Psoas muscle (tissue), 8 donors: ENCODE measurements around the gene RFK. TPM values are rescaled to one million over a fixed set of nuclear protein-coding genes. Genes with fewer than 3 reads are reported as not detected.

Experiments
- ATAC-seq, 4 donors: fragments of 200-7000 bp; cut with Tn5 transposase; one replicate each; pipeline ENCODE4 v1.9.1; 2020; ENCODE audit warnings: moderate library complexity in 3 of 4, mild to moderate bottlenecking in 2 of 4
- DNase-seq, 2 donors: peaks; one replicate each; pipeline ENCODE4 v3.0.0-alpha.2; 2020
- H3K27ac ChIP-seq: fragments of 200-600 bp; one replicate; pipeline ENCODE4 v1.8.0; 2022
- H3K27me3 ChIP-seq, 3 donors: fragments of 200-600 bp in 1 of 3; one replicate each; pipeline versions ENCODE4 v1.6.1 to v1.8.0; 2013 to 2022; ENCODE audit warnings: low read length in 2 of 3, mild to moderate bottlenecking in 2 of 3, moderate library complexity in 1 of 3; ENCODE audit not compliant: insufficient read depth in 3 of 3
- H3K36me3 ChIP-seq, 2 donors: fragments of 200-600 bp in 1 of 2; one replicate each; pipeline versions ENCODE4 v1.6.1 to v1.8.0; 2013 to 2022; ENCODE audit warnings: low read depth in 1 of 2, mild to moderate bottlenecking in 1 of 2, moderate library complexity in 1 of 2; ENCODE audit not compliant: insufficient read depth in 1 of 2
- H3K4me1 ChIP-seq: fragments of 200-600 bp; one replicate; pipeline ENCODE4 v1.8.0; 2022
- H3K4me3 ChIP-seq: fragments of 200-600 bp; one replicate; pipeline ENCODE4 v1.8.0; 2022; ENCODE audit warnings: mild to moderate bottlenecking
- H3K9me3 ChIP-seq: fragments of 200-600 bp; one replicate; pipeline ENCODE4 v1.8.0; 2022
- CTCF ChIP-seq: fragments of 200-600 bp; IDR thresholded peaks from one replicate; pipeline ENCODE4 v1.8.0; 2022; ENCODE audit warnings: antibody characterized with exemption
- WGBS, 3 donors: extraction: QIAGEN DNeasy Blood & Tissue Kit; methylation state at CpG; one replicate each; pipeline versions ENCODE4 v1.1.6 to v1.1.7; 2013; 5-methylcytosine and 5-hydroxymethylcytosine counted together
- intact Hi-C, 2 donors: fragments of 100-400 bp; cut with DNase I; formaldehyde crosslinking; loops; one replicate each; pipeline versions ENCODE4 v1.11.0 to v1.14.2; 2022
- polyA plus RNA-seq, 3 donors: library from polyadenylated mRNA; stranded (reverse); fragments of 200-250 nt; gene quantifications; one replicate each; pipeline ENCODE4 v1.2.3, GENCODE V29; 2013
- total RNA-seq, 4 donors: library from RNA; stranded (reverse); fragmentation: NEBNext Ultra II Directional in 2 of 4; extraction: Animal tissue kit (Norgen Biotek cat#: 25700) in 2 of 4; gene quantifications; one replicate each; pipeline versions ENCODE4 v1.2.1 to v1.2.4, GENCODE V29; 2021 to 2023
- donor health status: healthy with polysubstance abuse.
- donor health status: DM: no; HTN: no; CAD: no; lungs with moderate emphysema.
- donor health status: Bipolar disorder and iron deficiency.
- donor health status: healthy.
- donor health status: DM: yes; HTN: yes; CAD: no.
- donor health status: DM: no; HTN: no; CAD: no.
- donor health status: DM: no; HTN: no; CAD: no.
- donor health status: DM: yes; HTN: yes; CAD: no.

Gene RFK
- total and polyA plus RNA-seq, 7 donors: 12.1 to 28.0 (median 15.4) TPM

DNA sequence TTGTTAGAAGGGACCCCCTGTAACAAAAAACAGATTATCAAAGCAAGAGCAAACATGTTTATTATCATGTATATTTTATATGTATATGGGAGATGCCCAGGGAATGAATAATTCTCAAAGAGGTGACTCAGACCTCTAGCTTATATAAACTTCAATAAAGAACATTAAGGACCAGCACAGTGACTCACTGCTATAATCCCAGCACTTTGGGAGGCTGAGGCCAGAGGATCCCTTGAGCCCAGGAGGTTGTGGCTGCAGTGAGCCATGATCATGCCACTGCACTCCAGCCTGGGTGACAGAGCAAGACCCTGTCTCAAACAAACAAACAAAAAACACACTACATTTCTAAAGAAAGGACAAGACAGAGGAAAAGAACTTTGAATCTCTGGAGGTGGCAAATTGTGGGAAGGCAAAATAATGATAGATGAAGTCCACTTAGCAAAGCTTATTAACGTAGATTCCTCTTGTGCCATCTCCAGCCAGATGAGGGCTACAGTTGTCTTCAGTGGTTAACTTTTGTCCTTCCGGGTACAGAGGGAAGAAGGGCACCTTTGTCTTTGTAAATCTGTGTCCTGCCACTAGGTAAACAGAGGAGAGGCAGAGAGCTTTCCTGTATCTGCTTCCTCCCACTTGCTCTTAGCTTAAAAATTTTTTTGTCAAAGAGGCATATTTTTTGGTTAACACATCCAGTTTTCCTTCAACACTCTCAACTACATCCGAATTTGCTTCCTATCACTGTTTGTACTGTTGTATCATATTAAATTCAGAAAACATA lies 7.5 kb upstream of the RFK start:
- no peak for ATAC-seq
- intact Hi-C loops: loop anchor here in 1 of 2 donors (10.0 kb wide), 1 partner anchor 1713 kb away; no protein-coding TSS in a partner anchor
- no peak for TF ChIP-seq CTCF
- Histone ChIP-seq H3K27me3 (no peaks in the 10 kb centered on the region), H3K27ac (no peak overlapping the region), H3K4me1 (no peaks in the 10 kb centered on the region), H3K4me3 (no peak overlapping the region), H3K36me3 (no peaks in the 10 kb centered on the region), H3K9me3 (no peaks in the 10 kb centered on the region)
- 79 to 83% (median 82%) methylated on average over 3 of the region's 3 CpGs for WGBS, 3 donors
- no peak for DNase-seq

GRCh38 chr9:76401176-76401575 lies 7.0 kb upstream of the RFK start:
- ATAC-seq: no peak

DNA sequence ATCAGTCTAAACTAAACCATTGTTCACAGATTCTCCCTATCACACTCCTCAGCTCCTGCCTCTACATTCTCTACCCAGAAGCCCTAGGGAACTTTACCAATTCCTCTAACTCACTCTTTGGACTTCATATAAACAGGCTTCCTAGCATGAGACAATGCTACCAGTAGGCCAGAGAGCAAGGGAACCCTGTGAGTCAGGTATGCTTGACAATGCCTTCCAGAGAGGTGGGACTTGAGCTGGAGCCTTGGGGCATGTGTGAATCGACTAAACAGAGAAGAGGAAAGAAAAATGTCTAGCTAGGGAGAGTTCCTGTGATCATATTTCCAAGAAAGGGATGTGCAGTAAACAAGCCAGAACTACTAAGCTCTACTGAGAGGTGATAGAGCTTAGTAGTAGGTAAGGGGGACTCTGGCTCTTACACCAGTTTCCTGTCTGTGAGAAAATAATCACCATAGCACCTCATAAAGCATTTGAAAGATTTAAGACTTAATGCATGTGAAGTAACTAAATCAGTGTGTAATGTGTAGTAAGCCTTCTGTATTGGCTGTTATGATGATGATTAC lies 6.4 kb upstream of the RFK start:
- intact Hi-C loops: loop anchor here in 1 of 2 donors (10.0 kb wide), 1 partner anchor 1714 kb away; no protein-coding TSS in a partner anchor
- no peak overlapping the region for H3K4me3 ChIP-seq
- H3K27ac ChIP-seq: no peak overlapping the region
- H3K27me3 ChIP-seq: no peaks in the 10 kb centered on the region
- DNase-seq (no peak), ATAC-seq (no peak)
- TF ChIP-seq CTCF: no peak
- 6 to 19% (median 13%) methylated on average over 1 of the region's 1 CpG for WGBS, 3 donors
- no peaks in the 10 kb centered on the region for H3K4me1 ChIP-seq
- no peaks in the 10 kb centered on the region for H3K9me3 ChIP-seq
- no peaks in the 10 kb centered on the region for H3K36me3 ChIP-seq

More at GRCh38 chr9:76401176-76401575, 7.0 kb upstream of the RFK start:
- H3K4me3 ChIP-seq: no peak overlapping the region
- no peaks in the 10 kb centered on the region for H3K27me3 ChIP-seq
- WGBS, 3 donors: 85 to 89% (median 87%) methylated on average over 2 of the region's 2 CpGs
- H3K27ac ChIP-seq: no peak overlapping the region
- intact Hi-C loops: loop anchor here in 1 of 2 donors (10.0 kb wide), 1 partner anchor 1714 kb away; no protein-coding TSS in a partner anchor
- no peak for TF ChIP-seq CTCF
- H3K36me3 ChIP-seq: no peaks in the 10 kb centered on the region
- no peaks in the 10 kb centered on the region for H3K4me1 ChIP-seq
- no peak for DNase-seq
- no peaks in the 10 kb centered on the region for H3K9me3 ChIP-seq

- Histone ChIP-seq H3K36me3 (no peaks in the 10 kb centered on the region), H3K27ac (no peak overlapping the region), H3K27me3 (no peaks in the 10 kb centered on the region), H3K4me3 (no peak overlapping the region), H3K4me1 (no peaks in the 10 kb centered on the region), H3K9me3 (no peaks in the 10 kb centered on the region)
- ATAC-seq (no peak), DNase-seq (no peak)
- intact Hi-C loops: loop anchor here (5.0 to 10.0 kb wide), 3 partner anchors 302 to 1715 kb away; partner anchors contain the start of gene VPS13A (in 1 of the 2)
- 75 to 79% (median 77%) methylated on average over 1 of the region's 1 CpG for WGBS, 3 donors
- TF ChIP-seq CTCF: no peak
Measured at GRCh38 chr9:76399856-76400255, 5.6 kb upstream of the RFK start.
